ENCODE data around the gene EIPR1. TPM values are rescaled to one million over a fixed set of nuclear protein-coding genes. Genes with fewer than 3 reads are reported as not detected.

Gene EIPR1
- total RNA-seq, 1 experiment from 2014 or later = 27.8 TPM

GRCh38 chr2:3207091-3207491 is 170.5 kb downstream of the EIPR1 start:
- no peaks in the 10 kb centered on the region for H3K23me2 ChIP-seq (ENCODE audit: insufficient read length, low read depth, low read length, poor library complexity, severe bottlenecking)
- Mint-ChIP-seq H3K27me3 (ENCODE audit: low read depth) (no peaks in the 10 kb centered on the region), H3K4me3 (no peak overlapping the region; a peak in 1 of 5 replicates), H3K36me3 (ENCODE audit: insufficient read depth in 1 of 3, low read depth in 3 of 3) (peaks cover 3 to 9% (median 9%) of the 10 kb centered on the region in 3 experiments; a peak in 6 of 7 replicates), H3K9me3 (no peaks in the 10 kb centered on the region), H3K4me1 (peaks cover 0 to 12% of the 10 kb centered on the region in 2 experiments; a peak in 2 of 4 replicates), H3K27ac (peak overlapping the region in 1 of 3 experiments; percentile 42; a peak in 1 of 7 replicates)
- H3K56ac ChIP-seq (ENCODE audit: insufficient read length, low read depth, low read length) = no peak overlapping the region
- H2BK20ac ChIP-seq (ENCODE audit: low read depth, low read length, poor library complexity, severe bottlenecking) = no peak overlapping the region
- H2BK120ac ChIP-seq (ENCODE audit: low read depth, low read length, poor library complexity, severe bottlenecking) = no peak overlapping the region
- no peaks in the 10 kb centered on the region for H3K4me1 ChIP-seq (ENCODE audit: insufficient read depth, low read length)
- no peaks in the 10 kb centered on the region for H3K9me3 ChIP-seq (ENCODE audit: control insufficient read depth, low read depth, low read length)
- no CpG with 5 or more reads among the region's 10 CpGs for WGBS (ENCODE audit: extremely low coverage, insufficient read length, low lambda C conversion rate)
- H4K91ac ChIP-seq (ENCODE audit: insufficient read length, low read depth, low read length) = no peak overlapping the region
- no peak overlapping the region for H3K27ac ChIP-seq (ENCODE audit: insufficient read length, low read depth, low read length)
- H2BK15ac ChIP-seq (ENCODE audit: low read depth, low read length) = no peak overlapping the region
- no peak overlapping the region for H2AFZ ChIP-seq (ENCODE audit: low read length)
- no peak for TF ChIP-seq CTCF (conservative IDR thresholded peaks at IDR 0.05)
- no peak overlapping the region for H3K9ac ChIP-seq (ENCODE audit: extremely low read depth, insufficient read length, low read length)
- no peak overlapping the region for H3K18ac ChIP-seq (ENCODE audit: insufficient read length, low read depth, low read length)
- no peak overlapping the region for H3K4me2 ChIP-seq (ENCODE audit: insufficient read depth, insufficient read length, low read length)
- H4K8ac ChIP-seq (replicated peaks; ENCODE audit: insufficient read length, low read depth, low read length) = no peak overlapping the region
- DNase-seq = no peak
- H3K79me2 ChIP-seq (ENCODE audit: insufficient read depth, low read length) = no peaks in the 10 kb centered on the region
- no peak overlapping the region for H3K14ac ChIP-seq (ENCODE audit: insufficient read depth, low read length)
- no peaks in the 10 kb centered on the region for H3K27me3 ChIP-seq (ENCODE audit: insufficient read depth, low read length)
- no peak overlapping the region for H3T11ph ChIP-seq (ENCODE audit: low read length)
- H2BK5ac ChIP-seq (ENCODE audit: insufficient read length, low read length) = no peak overlapping the region
- H4K20me1 ChIP-seq (ENCODE audit: control insufficient read depth, insufficient read depth, insufficient read length) = no peaks in the 10 kb centered on the region
- no peak overlapping the region for H3K23ac ChIP-seq (ENCODE audit: insufficient read length, low read depth, low read length)
- no peak overlapping the region for H2AK5ac ChIP-seq (ENCODE audit: insufficient read length, low read length)
- no peak overlapping the region for H4K5ac ChIP-seq (ENCODE audit: insufficient read length, low read depth, low read length)
- no peaks in the 10 kb centered on the region for H3K79me1 ChIP-seq (ENCODE audit: insufficient read depth, low read depth, low read length, poor library complexity, severe bottlenecking)
- H2BK12ac ChIP-seq (ENCODE audit: insufficient read length, low read depth, low read length) = no peak overlapping the region
- H3K4ac ChIP-seq (ENCODE audit: low read depth, low read length) = no peak overlapping the region
